22Rv1 (cell line): Measurements from ENCODE around the gene ALDH2.

Source experiments
- CTCF ChIP-seq: fragments of 450-650 bp; IDR thresholded peaks from 2 replicates; pipeline ENCODE4 v1.5.1; 2017; ENCODE audit warnings: mild to moderate bottlenecking
- ZFX ChIP-seq: fragments of 450-650 bp; IDR thresholded peaks from 2 replicates; pipeline ENCODE4 v1.6.1; 2017; ENCODE audit warnings: antibody characterized with exemption, borderline replicate concordance

GRCh38 chr12:111728795-111729194 lies 37.9 kb upstream of the ALDH2 start:
- no peak for TF ChIP-seq CTCF
- no peak for TF ChIP-seq ZFX
